Central memory CD8-positive, alpha-beta T cell (primary cell): ENCODE data around the gene PCDHB12.
"Not testable (repeated sequence)": the region's sequence is repeated elsewhere in the genome, so short reads cannot be mapped to it uniquely, and the experiment has no call there.

Source experiments
- ATAC-seq: fragments of 150-1000 bp; cut with Tn5 transposase; replicated peaks from 2 replicates; pipeline ENCODE4 v1.10.0; 2022; ENCODE audit warnings: mild to moderate bottlenecking, moderate FRiP score, moderate number of reproducible peaks; ENCODE audit not compliant: poor library complexity, severe bottlenecking; ENCODE audit errors: extremely low read depth
- DNase-seq, 2 donors: peaks; one replicate each; pipeline ENCODE4 v3.0.0; 2021; ENCODE audit warnings: low spot score in 2 of 2
- H3K27ac Mint-ChIP-seq: one replicate; pipeline ENCODE4 v1.8.0; 2022; ENCODE audit warnings: low read depth, mild to moderate bottlenecking, moderate library complexity, mixed read lengths
- H3K27me3 Mint-ChIP-seq: one replicate; pipeline ENCODE4 v1.8.0; 2022; ENCODE audit warnings: mixed read lengths
- H3K36me3 Mint-ChIP-seq: one replicate; pipeline ENCODE4 v1.8.0; 2022; ENCODE audit warnings: mild to moderate bottlenecking, moderate library complexity, mixed read lengths; ENCODE audit not compliant: insufficient read depth
- H3K4me1 Mint-ChIP-seq: one replicate; pipeline ENCODE4 v1.8.0; 2022; ENCODE audit warnings: mixed read lengths
- H3K4me3 Mint-ChIP-seq: one replicate; pipeline ENCODE4 v1.8.0; 2022; ENCODE audit warnings: mild to moderate bottlenecking, moderate library complexity, mixed read lengths
- H3K9me3 Mint-ChIP-seq: one replicate; pipeline ENCODE4 v1.8.0; 2022; ENCODE audit warnings: mixed read lengths

PCDHB12 gene

DNA sequence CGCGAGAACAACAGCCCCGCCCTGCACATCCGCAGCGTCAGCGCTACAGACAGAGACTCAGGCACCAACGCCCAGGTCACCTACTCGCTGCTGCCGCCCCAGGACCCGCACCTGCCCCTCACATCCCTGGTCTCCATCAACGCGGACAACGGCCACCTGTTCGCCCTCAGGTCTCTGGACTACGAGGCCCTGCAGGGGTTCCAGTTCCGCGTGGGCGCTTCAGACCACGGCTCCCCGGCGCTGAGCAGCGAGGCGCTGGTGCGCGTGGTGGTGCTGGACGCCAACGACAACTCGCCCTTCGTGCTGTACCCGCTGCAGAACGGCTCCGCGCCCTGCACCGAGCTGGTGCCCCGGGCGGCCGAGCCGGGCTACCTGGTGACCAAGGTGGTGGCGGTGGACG lies 7.0 kb downstream of the PCDHB12 start:
- H3K4me3 Mint-ChIP-seq, H3K4me1 Mint-ChIP-seq, DNase-seq, H3K27ac Mint-ChIP-seq, H3K9me3 Mint-ChIP-seq, ATAC-seq, H3K36me3 Mint-ChIP-seq: not testable (repeated sequence)
- H3K27me3 Mint-ChIP-seq = peaks cover 44% of the 10 kb centered on the region

DNA sequence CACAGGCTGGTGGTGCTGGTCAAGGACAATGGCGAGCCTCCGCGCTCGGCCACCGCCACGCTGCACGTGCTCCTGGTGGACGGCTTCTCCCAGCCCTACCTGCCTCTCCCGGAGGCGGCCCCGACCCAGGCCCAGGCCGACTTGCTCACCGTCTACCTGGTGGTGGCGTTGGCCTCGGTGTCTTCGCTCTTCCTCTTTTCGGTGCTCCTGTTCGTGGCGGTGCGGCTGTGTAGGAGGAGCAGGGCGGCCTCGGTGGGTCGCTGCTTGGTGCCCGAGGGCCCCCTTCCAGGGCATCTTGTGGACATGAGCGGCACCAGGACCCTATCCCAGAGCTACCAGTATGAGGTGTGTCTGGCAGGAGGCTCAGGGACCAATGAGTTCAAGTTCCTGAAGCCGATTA lies 7.5 kb downstream of the PCDHB12 start:
- not testable (repeated sequence) for ATAC-seq, H3K36me3 Mint-ChIP-seq, DNase-seq, H3K4me1 Mint-ChIP-seq, H3K4me3 Mint-ChIP-seq, H3K9me3 Mint-ChIP-seq, H3K27ac Mint-ChIP-seq
- H3K27me3 Mint-ChIP-seq = peaks cover 45% of the 10 kb centered on the region

DNA sequence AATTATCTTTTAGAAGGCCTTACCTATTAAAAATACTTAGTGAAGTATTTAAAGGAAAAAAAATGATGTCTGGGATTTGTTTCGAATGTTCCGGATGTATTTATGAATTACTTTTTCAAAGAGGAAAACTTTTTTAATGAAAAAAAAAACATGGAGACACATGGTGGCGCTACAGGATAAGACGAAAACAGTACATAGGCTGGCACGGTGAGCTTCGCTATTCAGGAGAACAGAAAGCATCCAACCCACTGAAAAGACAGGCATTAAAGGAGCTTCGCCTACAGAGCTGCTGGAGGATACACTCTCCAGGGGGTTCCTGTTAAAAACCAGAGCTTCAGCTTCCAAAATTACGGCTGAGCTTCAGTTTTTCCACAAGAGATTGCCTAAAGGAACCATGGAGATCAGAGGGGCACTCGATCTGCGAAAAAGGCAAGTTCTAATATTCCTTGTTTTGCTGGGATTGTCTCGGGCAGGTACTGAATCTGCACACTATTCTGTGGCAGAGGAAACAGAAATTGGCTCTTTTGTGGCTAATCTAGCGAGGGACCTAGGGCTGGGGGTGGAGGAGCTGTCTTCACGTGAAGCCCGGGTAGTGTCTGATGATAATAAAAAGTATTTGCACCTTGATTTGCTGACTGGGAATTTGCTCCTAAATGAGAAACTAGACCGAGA lies 14.7 kb downstream of the PCDHB12 start, which contains the start of gene PCDHB14:
Gene PCDHB14, plus strand, starts transcription at position 232 of the 672 bp plus-strand sequence. Its CDS starts 163 bp downstream, at position 395.
- Mint-ChIP-seq H3K36me3 (no peaks in the 10 kb centered on the region), H3K9me3 (peaks cover 3% of the 10 kb centered on the region), H3K4me1 (no peaks in the 10 kb centered on the region), H3K27ac (no peak within 1 kb of the TSS), H3K27me3 (peaks cover 44% of the 10 kb centered on the region), H3K4me3 (no peak within 1 kb of the TSS)
- DNase-seq (no peak), ATAC-seq (no peak)

DNA sequence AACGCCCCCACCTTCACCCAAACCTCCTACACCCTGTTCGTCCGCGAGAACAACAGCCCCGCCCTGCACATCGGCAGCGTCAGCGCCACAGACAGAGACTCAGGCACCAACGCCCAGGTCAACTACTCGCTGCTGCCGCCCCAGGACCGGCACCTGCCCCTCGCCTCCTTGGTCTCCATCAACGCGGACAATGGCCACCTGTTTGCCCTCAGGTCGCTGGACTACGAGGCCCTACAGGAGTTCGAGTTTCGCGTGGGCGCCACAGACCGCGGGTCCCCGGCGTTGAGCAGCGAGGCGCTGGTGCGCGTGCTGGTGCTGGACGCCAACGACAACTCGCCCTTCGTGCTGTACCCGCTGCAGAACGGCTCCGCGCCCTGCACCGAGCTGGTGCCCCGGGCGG lies 16.3 kb downstream of the PCDHB12 start:
- not testable (repeated sequence) for ATAC-seq, H3K36me3 Mint-ChIP-seq, DNase-seq, H3K27ac Mint-ChIP-seq, H3K4me1 Mint-ChIP-seq, H3K4me3 Mint-ChIP-seq, H3K9me3 Mint-ChIP-seq
- peaks cover 45% of the 10 kb centered on the region for H3K27me3 Mint-ChIP-seq

DNA sequence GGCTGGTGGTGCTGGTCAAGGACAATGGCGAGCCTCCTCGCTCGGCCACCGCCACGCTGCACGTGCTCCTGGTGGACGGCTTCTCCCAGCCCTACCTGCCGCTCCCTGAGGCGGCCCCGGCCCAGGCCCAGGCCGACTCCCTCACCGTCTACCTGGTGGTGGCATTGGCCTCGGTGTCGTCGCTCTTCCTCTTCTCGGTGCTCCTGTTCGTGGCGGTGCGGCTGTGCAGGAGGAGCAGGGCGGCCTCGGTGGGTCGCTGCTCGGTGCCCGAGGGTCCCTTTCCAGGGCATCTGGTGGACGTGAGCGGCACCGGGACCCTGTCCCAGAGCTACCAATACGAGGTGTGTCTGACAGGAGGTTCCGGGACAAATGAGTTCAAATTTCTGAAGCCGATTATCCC lies 16.9 kb downstream of the PCDHB12 start:
- DNase-seq, H3K9me3 Mint-ChIP-seq, H3K36me3 Mint-ChIP-seq, H3K27ac Mint-ChIP-seq, H3K4me3 Mint-ChIP-seq, H3K4me1 Mint-ChIP-seq, ATAC-seq: not testable (repeated sequence)
- peaks cover 40% of the 10 kb centered on the region for H3K27me3 Mint-ChIP-seq

DNA sequence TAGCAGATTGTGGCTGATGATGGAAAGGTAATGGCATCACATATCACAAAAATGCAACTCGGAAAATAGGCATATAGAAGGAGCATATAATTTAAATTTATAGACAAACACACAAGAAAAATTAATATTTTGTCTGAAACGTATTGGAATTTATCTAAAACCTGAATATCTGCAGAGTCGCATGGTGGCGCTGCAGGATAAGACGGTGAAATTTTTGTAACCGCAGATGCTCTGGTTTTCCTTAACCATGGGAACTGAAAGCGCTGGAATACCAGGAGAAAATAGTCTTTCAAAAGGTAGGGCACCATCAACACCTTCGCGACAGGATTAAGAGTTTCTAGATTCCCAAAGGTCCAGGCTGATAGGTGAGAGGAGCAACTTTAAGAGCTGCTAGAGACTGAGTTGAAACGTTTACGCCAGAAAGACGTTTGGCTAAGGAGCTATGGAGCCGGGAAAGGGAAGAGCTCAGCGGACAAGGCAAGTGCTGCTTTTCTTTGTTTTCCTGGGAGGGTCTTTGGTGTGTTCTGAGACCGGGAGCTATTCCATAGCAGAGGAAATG lies 25.7 kb downstream of the PCDHB12 start:
- no peaks in the 10 kb centered on the region for H3K4me1 Mint-ChIP-seq
- no peak for DNase-seq
- peaks cover 1% of the 10 kb centered on the region for H3K36me3 Mint-ChIP-seq
- H3K27me3 Mint-ChIP-seq = peaks cover 34% of the 10 kb centered on the region
- no peak for ATAC-seq
- H3K9me3 Mint-ChIP-seq = peaks cover 17% of the 10 kb centered on the region
- H3K27ac Mint-ChIP-seq = no peak overlapping the region
- H3K4me3 Mint-ChIP-seq = no peak overlapping the region

DNA sequence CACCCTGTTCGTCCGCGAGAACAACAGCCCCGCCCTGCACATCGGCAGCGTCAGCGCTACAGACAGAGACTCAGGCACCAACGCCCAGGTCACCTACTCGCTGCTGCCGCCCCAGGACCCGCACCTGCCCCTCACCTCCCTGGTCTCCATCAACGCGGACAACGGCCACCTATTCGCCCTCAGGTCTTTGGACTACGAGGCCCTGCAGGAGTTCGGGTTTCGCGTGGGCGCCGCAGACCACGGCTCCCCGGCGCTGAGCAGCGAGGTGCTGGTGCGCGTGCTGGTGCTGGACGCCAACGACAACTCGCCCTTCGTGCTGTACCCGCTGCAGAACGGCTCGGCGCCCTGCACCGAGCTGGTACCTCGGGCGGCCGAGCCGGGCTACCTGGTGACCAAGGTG lies 27.4 kb downstream of the PCDHB12 start:
- peaks cover 24% of the 10 kb centered on the region for H3K9me3 Mint-ChIP-seq
- not testable (repeated sequence) for H3K4me3 Mint-ChIP-seq

DNA sequence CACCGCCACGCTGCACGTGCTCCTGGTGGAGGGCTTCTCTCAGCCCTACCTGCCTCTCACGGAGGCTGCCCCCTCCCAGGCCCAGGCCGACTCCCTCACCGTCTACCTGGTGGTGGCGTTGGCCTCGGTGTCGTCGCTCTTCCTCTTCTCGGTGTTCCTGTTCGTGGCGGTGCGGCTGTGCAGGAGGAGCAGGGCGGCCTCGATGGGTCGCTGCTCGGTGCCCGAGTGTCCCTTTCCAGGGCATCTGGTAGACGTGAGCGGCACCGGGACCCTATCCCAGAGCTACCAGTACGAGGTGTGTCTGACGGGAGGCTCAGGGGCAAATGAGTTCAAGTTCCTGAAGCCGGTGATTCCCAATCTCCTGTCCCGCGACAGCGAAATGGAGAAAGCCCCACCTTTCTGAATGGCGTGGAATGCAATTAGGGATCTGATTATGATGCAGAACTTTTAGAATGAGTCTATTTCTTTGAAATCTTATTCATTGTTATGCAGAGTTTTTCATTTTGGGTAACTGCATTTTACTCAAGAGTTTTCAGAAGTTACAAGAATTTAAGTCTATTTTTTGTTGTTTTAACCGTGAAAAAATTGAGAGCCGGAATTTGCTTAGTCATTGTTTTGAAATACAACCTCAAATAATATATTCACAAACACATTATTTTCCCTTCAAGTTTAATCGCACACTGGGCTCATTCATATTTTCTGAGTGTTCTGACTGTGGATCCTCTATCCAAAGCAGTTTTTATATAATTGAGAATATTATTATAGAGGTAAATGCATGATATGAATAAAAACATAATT lies 28.2 kb downstream of the PCDHB12 start:
- H3K27me3 Mint-ChIP-seq = peaks cover 51% of the 10 kb centered on the region

More for the DNA sequence above, 27.4 kb downstream of the PCDHB12 start:
- not testable (repeated sequence) for H3K4me1 Mint-ChIP-seq, H3K27ac Mint-ChIP-seq, H3K36me3 Mint-ChIP-seq, DNase-seq, ATAC-seq
- peaks cover 50% of the 10 kb centered on the region for H3K27me3 Mint-ChIP-seq

DNA sequence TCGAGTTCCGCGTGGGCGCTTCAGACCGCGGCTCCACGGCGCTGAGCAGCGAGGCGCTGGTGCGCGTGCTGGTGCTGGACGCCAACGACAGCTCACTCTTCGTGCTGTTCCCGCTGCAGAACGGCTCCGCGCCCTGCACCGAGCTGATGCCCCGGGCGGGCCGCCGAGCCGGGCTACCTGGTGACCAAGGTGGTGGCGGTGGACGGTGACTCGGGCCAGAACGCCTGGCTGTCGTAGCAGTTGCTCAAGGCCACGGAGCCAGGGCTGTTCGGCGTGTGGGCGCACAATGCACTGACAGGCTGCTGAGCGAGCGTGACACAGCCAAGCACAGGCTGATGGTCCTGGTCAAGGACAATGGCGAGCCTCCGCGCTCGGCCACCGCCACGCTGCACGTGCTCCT lies 33.0 kb downstream of the PCDHB12 start:
- DNase-seq (no peak), ATAC-seq (no peak)
- Mint-ChIP-seq H3K4me3 (no peak overlapping the region), H3K4me1 (no peaks in the 10 kb centered on the region), H3K36me3 (no peaks in the 10 kb centered on the region), H3K27ac (no peak overlapping the region), H3K27me3 (peaks cover 57% of the 10 kb centered on the region), H3K9me3 (peaks cover 19% of the 10 kb centered on the region)

More for the DNA sequence above, 28.2 kb downstream of the PCDHB12 start:
- Mint-ChIP-seq H3K9me3 (peaks cover 24% of the 10 kb centered on the region), H3K4me1 (no peaks in the 10 kb centered on the region), H3K27ac (no peak overlapping the region), H3K4me3 (no peak overlapping the region), H3K36me3 (peaks cover 1% of the 10 kb centered on the region)
- no peak for ATAC-seq
- no peak for DNase-seq

DNA sequence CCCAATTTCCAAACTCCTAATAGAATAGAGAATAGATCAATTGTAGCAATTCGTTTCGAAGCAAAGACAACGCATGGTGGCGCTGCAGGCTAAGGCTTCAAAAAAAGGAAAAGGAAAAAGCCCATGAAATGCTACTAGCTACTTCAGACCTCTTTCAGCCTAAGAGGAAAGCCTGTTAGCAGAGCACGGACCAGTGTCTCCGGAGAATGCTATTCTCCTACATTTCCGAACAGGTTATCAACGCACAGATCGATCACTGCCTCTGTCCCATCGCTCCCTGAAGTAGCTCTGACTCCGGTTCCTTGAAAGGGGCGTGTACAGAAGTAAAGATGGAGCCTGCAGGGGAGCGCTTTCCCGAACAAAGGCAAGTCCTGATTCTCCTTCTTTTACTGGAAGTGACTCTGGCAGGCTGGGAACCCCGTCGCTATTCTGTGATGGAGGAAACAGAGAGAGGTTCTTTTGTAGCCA lies 36.8 kb downstream of the PCDHB12 start, which contains the start of gene PCDHB15:
Gene PCDHB15, plus strand, starts transcription at position 146 of the 468 bp plus-strand sequence. Its CDS starts 184 bp downstream, at position 330.
- Mint-ChIP-seq H3K4me1 (no peaks in the 10 kb centered on the region), H3K9me3 (peaks cover 20% of the 10 kb centered on the region), H3K36me3 (no peaks in the 10 kb centered on the region), H3K4me3 (peak within 1 kb of the TSS; percentile 23), H3K27ac (no peak within 1 kb of the TSS), H3K27me3 (peaks cover 35% of the 10 kb centered on the region)
- ATAC-seq (no peak), DNase-seq (no peak)

DNA sequence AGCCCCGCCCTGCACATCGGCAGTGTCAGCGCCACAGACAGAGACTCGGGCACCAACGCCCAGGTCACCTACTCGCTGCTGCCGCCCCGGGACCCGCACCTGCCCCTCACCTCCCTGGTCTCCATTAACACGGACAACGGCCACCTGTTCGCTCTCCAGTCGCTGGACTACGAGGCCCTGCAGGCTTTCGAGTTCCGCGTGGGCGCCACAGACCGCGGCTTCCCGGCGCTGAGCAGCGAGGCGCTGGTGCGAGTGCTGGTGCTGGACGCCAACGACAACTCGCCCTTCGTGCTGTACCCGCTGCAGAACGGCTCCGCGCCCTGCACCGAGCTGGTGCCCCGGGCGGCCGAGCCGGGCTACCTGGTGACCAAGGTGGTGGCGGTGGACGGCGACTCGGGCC lies 38.5 kb downstream of the PCDHB12 start:
- Mint-ChIP-seq H3K9me3 (peaks cover 20% of the 10 kb centered on the region), H3K27me3 (peaks cover 27% of the 10 kb centered on the region)
- not testable (repeated sequence) for ATAC-seq, H3K36me3 Mint-ChIP-seq, H3K4me3 Mint-ChIP-seq, DNase-seq, H3K4me1 Mint-ChIP-seq, H3K27ac Mint-ChIP-seq

DNA sequence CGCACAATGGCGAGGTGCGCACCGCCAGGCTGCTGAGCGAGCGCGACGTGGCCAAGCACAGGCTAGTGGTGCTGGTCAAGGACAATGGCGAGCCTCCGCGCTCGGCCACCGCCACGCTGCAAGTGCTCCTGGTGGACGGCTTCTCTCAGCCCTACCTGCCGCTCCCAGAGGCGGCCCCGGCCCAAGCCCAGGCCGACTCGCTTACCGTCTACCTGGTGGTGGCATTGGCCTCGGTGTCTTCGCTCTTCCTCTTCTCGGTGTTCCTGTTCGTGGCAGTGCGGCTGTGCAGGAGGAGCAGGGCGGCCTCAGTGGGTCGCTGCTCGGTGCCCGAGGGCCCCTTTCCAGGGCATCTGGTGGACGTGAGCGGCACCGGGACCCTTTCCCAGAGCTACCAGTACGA lies 38.9 kb downstream of the PCDHB12 start:
- ATAC-seq, H3K36me3 Mint-ChIP-seq, H3K4me1 Mint-ChIP-seq, H3K4me3 Mint-ChIP-seq, H3K27ac Mint-ChIP-seq, DNase-seq: not testable (repeated sequence)
- H3K9me3 Mint-ChIP-seq = peaks cover 20% of the 10 kb centered on the region
- H3K27me3 Mint-ChIP-seq = peaks cover 27% of the 10 kb centered on the region
